MCF 10A (cell line): ENCODE results near the gene FREM1. TPM values are rescaled to one million over a fixed set of nuclear protein-coding genes. Genes with fewer than 3 reads are reported as not detected.

Experiments used
- BruUV-seq: library from RNA; stranded (reverse); fragments of 400-500 nt; replicated peaks from 2 replicates; lab custom pipeline; 2021; lab: Mats Ljungman, UMichigan
- CTCF ChIA-PET: fragments of 300-600 bp; sonication (Branson Sonifier 250); formaldehyde crosslinking; extraction: SDS; loops from one replicate; lab custom pipeline; 2021; ENCODE audit warnings: antibody characterized with exemption, inconsistent platforms; lab: Yijun Ruan, JAX
- POLR2A ChIA-PET: fragments of 300-600, 350-650 bp; sonication (Branson Sonifier 250); formaldehyde crosslinking; extraction: SDS; loops from one replicate; lab custom pipeline; 2020; ENCODE audit warnings: antibody characterized with exemption, inconsistent platforms; lab: Yijun Ruan, JAX
- DNase-seq: peaks from one replicate; pipeline ENCODE4 v3.0.0-alpha.2; 2018; ENCODE audit not compliant: unreplicated experiment
- H3K27ac Mint-ChIP-seq: one replicate; pipeline ENCODE4 v1.8.0; 2022; ENCODE audit warnings: mild to moderate bottlenecking, low read depth, mixed read lengths; ENCODE audit not compliant: unreplicated experiment
- H3K27me3 Mint-ChIP-seq: one replicate; pipeline ENCODE4 v1.8.0; 2022; ENCODE audit warnings: mixed read lengths; ENCODE audit not compliant: insufficient read depth, unreplicated experiment
- H3K36me3 Mint-ChIP-seq: one replicate; pipeline ENCODE4 v1.8.0; 2022; ENCODE audit warnings: mild to moderate bottlenecking, moderate library complexity, mixed read lengths; ENCODE audit not compliant: insufficient read depth, unreplicated experiment
- H3K4me1 Mint-ChIP-seq: one replicate; pipeline ENCODE4 v1.8.0; 2022; ENCODE audit warnings: mixed read lengths; ENCODE audit not compliant: insufficient read depth, unreplicated experiment
- H3K4me3 Mint-ChIP-seq: one replicate; pipeline ENCODE4 v1.8.0; 2022; ENCODE audit warnings: mild to moderate bottlenecking, moderate library complexity, mixed read lengths; ENCODE audit not compliant: unreplicated experiment
- H3K9me3 Mint-ChIP-seq: one replicate; pipeline ENCODE4 v1.8.0; 2022; ENCODE audit warnings: mixed read lengths; ENCODE audit not compliant: unreplicated experiment
- CTCF ChIP-seq: fragments of 200-600 bp; IDR thresholded peaks from one replicate; pipeline ENCODE4 v1.8.0; 2022; ENCODE audit warnings: antibody characterized with exemption, mild to moderate bottlenecking; ENCODE audit not compliant: unreplicated experiment
- intact Hi-C: fragments of 100-400 bp; cut with micrococcal nuclease; formaldehyde crosslinking; loops from 2 replicates; pipeline ENCODE4 v1.14.1; 2022
- total RNA-seq: library from RNA; stranded (reverse); gene quantifications from 2 replicates; pipeline ENCODE4 v1.2.3, GENCODE V29; 2022

FREM1 gene
- total RNA-seq, 1 experiment from 2014 or later, result not detected

GRCh38 chr9:14823800-14824199, 86.4 kb downstream of the FREM1 start:
- Mint-ChIP-seq H3K4me1 (no peaks in the 10 kb centered on the region), H3K9me3 (no peaks in the 10 kb centered on the region), H3K27me3 (peaks cover 60% of the 10 kb centered on the region), H3K36me3 (no peaks in the 10 kb centered on the region), H3K27ac (no peak overlapping the region), H3K4me3 (no peak overlapping the region)
- TF ChIP-seq CTCF, result no peak
- ChIA-PET POLR2A (no interaction called here), CTCF (no interaction called here)
- BruUV-seq, result no TSS peak
- no peak for DNase-seq
- intact Hi-C loops, result no loop called here

GRCh38 chr9:14822666-14823065, 87.6 kb downstream of the FREM1 start:
- H3K4me1 Mint-ChIP-seq, result no peaks in the 10 kb centered on the region
- ChIA-PET POLR2A (no interaction called here), CTCF (interaction anchor here (0.5 kb wide), 1 partner anchor 54 kb away, joined by 3 read pairs; no protein-coding TSS in a partner anchor)
- no peaks in the 10 kb centered on the region for H3K36me3 Mint-ChIP-seq
- H3K27me3 Mint-ChIP-seq, result peaks cover 62% of the 10 kb centered on the region
- no peak for TF ChIP-seq CTCF
- intact Hi-C loops, result no loop called here
- H3K4me3 Mint-ChIP-seq, result no peak overlapping the region
- BruUV-seq, result no TSS peak
- no peak overlapping the region for H3K27ac Mint-ChIP-seq
- no peaks in the 10 kb centered on the region for H3K9me3 Mint-ChIP-seq
- DNase-seq, result no peak

GRCh38 chr9:14819183-14819582, 91.0 kb downstream of the FREM1 start:
- no peak for TF ChIP-seq CTCF
- no TSS peak for BruUV-seq
- H3K36me3 Mint-ChIP-seq, result no peaks in the 10 kb centered on the region
- intact Hi-C loops, result no loop called here
- H3K27me3 Mint-ChIP-seq, result peaks cover 65% of the 10 kb centered on the region
- H3K27ac Mint-ChIP-seq, result no peak overlapping the region
- DNase-seq, result no peak
- ChIA-PET CTCF (interaction anchor here (1.2 kb wide), 1 partner anchor 51 kb away, joined by 3 read pairs; no protein-coding TSS in a partner anchor), POLR2A (interaction anchor here (0.7 kb wide), 1 partner anchor 83 kb away, joined by 3 read pairs; no protein-coding TSS in a partner anchor)
- no peak overlapping the region for H3K4me3 Mint-ChIP-seq
- no peaks in the 10 kb centered on the region for H3K9me3 Mint-ChIP-seq
- H3K4me1 Mint-ChIP-seq, result no peaks in the 10 kb centered on the region

- no peak for TF ChIP-seq CTCF
- no peak for DNase-seq
- intact Hi-C loops, result no loop called here
- Mint-ChIP-seq H3K9me3 (no peaks in the 10 kb centered on the region), H3K4me1 (no peaks in the 10 kb centered on the region), H3K4me3 (no peak overlapping the region), H3K27ac (no peak overlapping the region), H3K27me3 (peaks cover 31% of the 10 kb centered on the region), H3K36me3 (no peaks in the 10 kb centered on the region)
- CTCF ChIA-PET, result no interaction called here
- BruUV-seq, result no TSS peak
- POLR2A ChIA-PET, result interaction anchor here (0.7 kb wide), 2 partner anchors 23 to 369 kb away, joined by 3 read pairs; no protein-coding TSS in a partner anchor
Measured at GRCh38 chr9:14814249-14814628, 96.0 kb downstream of the FREM1 start.
